Natural killer cell (primary cell): ENCODE data around the gene TMEM145. TPM values are rescaled to one million over a fixed set of nuclear protein-coding genes. Genes with fewer than 3 reads are reported as not detected.
A peak's percentile ranks its signal among the peaks of the same experiment; 100 is the strongest.

Experiments
- ATAC-seq, 3 donors: fragments of 150-1000 bp in 2 of 3; fragments of 200-7000 bp in 1 of 3; cut with Tn5 transposase; 1 replicate in 1 of 3; 2 replicates in 2 of 3; pipeline ENCODE4 v1.10.0; 2021; ENCODE audit warnings: mild to moderate bottlenecking in 2 of 3, moderate library complexity in 2 of 3
- DNase-seq, 2 donors: peaks; one replicate each; pipeline versions ENCODE4 v3.0.0 to v3.0.0-alpha.2; 2013 to 2021; ENCODE audit warnings: mixed read lengths in 1 of 2
- H3K27ac ChIP-seq: one replicate; pipeline ENCODE4 v1.5.1; 2013; ENCODE audit warnings: mild to moderate bottlenecking, low read length
- H3K27me3 ChIP-seq: one replicate; pipeline ENCODE4 v1.6.1; 2013; ENCODE audit warnings: low read length; ENCODE audit not compliant: control insufficient read depth, insufficient read depth
- H3K36me3 ChIP-seq: one replicate; pipeline ENCODE4 v1.6.1; 2013; ENCODE audit warnings: low read length; ENCODE audit not compliant: control insufficient read depth, insufficient read depth
- H3K4me1 ChIP-seq: one replicate; pipeline ENCODE4 v1.6.1; 2013; ENCODE audit warnings: low read length; ENCODE audit not compliant: control insufficient read depth, insufficient read depth
- H3K4me3 ChIP-seq: one replicate; pipeline ENCODE4 v1.5.1; 2013; ENCODE audit warnings: low read length
- H3K9me3 ChIP-seq: one replicate; pipeline ENCODE4 v1.6.1; 2013; ENCODE audit warnings: low read length; ENCODE audit not compliant: control insufficient read depth, insufficient read depth
- H3K27ac Mint-ChIP-seq, 2 donors: one replicate each; pipeline ENCODE4 v1.8.0; 2022; ENCODE audit warnings: mild to moderate bottlenecking in 2 of 2, mixed read lengths in 2 of 2, moderate library complexity in 1 of 2
- H3K27me3 Mint-ChIP-seq, 2 donors: one replicate each; pipeline ENCODE4 v1.8.0; 2022; ENCODE audit warnings: low read depth in 2 of 2, mixed read lengths in 2 of 2
- H3K36me3 Mint-ChIP-seq: one replicate; pipeline ENCODE4 v1.8.0; 2022; ENCODE audit warnings: mixed read lengths
- H3K4me1 Mint-ChIP-seq, 2 donors: one replicate each; pipeline ENCODE4 v1.8.0; 2022; ENCODE audit warnings: mixed read lengths in 2 of 2
- H3K4me3 Mint-ChIP-seq: one replicate; pipeline ENCODE4 v1.8.0; 2022; ENCODE audit warnings: mild to moderate bottlenecking, moderate library complexity, mixed read lengths
- H3K9me3 Mint-ChIP-seq, 2 donors: one replicate each; pipeline ENCODE4 v1.8.0; 2022; ENCODE audit warnings: mixed read lengths in 2 of 2
- CTCF ChIP-seq: fragments of 200-600 bp; IDR thresholded peaks from one replicate; pipeline ENCODE4 v1.8.0; 2022; ENCODE audit warnings: antibody characterized with exemption
- WGBS: methylation state at CpG from one replicate; pipeline ENCODE4 v1.1.7; 2013; ENCODE audit warnings: missing lambda C conversion rate; ENCODE audit not compliant: insufficient coverage; 5-methylcytosine and 5-hydroxymethylcytosine counted together
- intact Hi-C: fragments of 100-400 bp; cut with micrococcal nuclease; formaldehyde crosslinking; loops from one replicate; pipeline ENCODE4 v1.14.2; 2022
- total RNA-seq, 4 donors: library from RNA; stranded (reverse); fragments of 120-200 nt in 1 of 4; gene quantifications; one replicate each; pipeline versions ENCODE4 v1.2.3 to v1.2.4, GENCODE V29; 2013 to 2022

TMEM145 gene
- total RNA-seq, 3 donors from 2014 or later (not counting 1 experiment from before 2014, with no cell fraction given): not detected

- DNase-seq (peak; percentile 57 to 72), ATAC-seq (peak; percentile 77 to 84 (median 77))
- H3K36me3 Mint-ChIP-seq: no peaks in the 10 kb centered on the region
- Histone ChIP-seq H3K27ac (no peak overlapping the region), H3K4me1 (peaks cover 6% of the 10 kb centered on the region), H3K36me3 (peaks cover 66% of the 10 kb centered on the region), H3K27me3 (no peaks in the 10 kb centered on the region), H3K4me3 (no peak overlapping the region), H3K9me3 (no peaks in the 10 kb centered on the region)
- 91% methylated on average over 31 of the region's 31 CpGs for WGBS
- no peaks in the 10 kb centered on the region for H3K9me3 Mint-ChIP-seq
- peaks cover 3 to 15% of the 10 kb centered on the region in 2 donors for H3K4me1 Mint-ChIP-seq
- intact Hi-C loops: loop anchor here (1.0 kb wide), 1 partner anchor 182 kb away; no protein-coding TSS in a partner anchor
- H3K27me3 Mint-ChIP-seq: no peaks in the 10 kb centered on the region
- no peak overlapping the region for H3K27ac Mint-ChIP-seq
- peak; percentile 52 for TF ChIP-seq CTCF
- no peak overlapping the region for H3K4me3 Mint-ChIP-seq
Observed at GRCh38 chr19:42290523-42291434, 22.3 kb upstream of the TMEM145 start.

GRCh38 chr19:42291435-42291810, 21.7 kb upstream of the TMEM145 start:
- Histone ChIP-seq H3K27me3 (no peaks in the 10 kb centered on the region), H3K4me1 (no peaks in the 10 kb centered on the region), H3K36me3 (peaks cover 66% of the 10 kb centered on the region), H3K4me3 (no peak overlapping the region), H3K27ac (no peak overlapping the region), H3K9me3 (no peaks in the 10 kb centered on the region)
- WGBS: 88% methylated on average over 9 of the region's 9 CpGs
- Mint-ChIP-seq H3K4me3 (no peak overlapping the region), H3K27me3 (no peaks in the 10 kb centered on the region), H3K36me3 (no peaks in the 10 kb centered on the region), H3K4me1 (peaks cover 0 to 13% of the 10 kb centered on the region in 2 donors), H3K27ac (peak overlapping the region in 1 of 2 donors; percentile 37), H3K9me3 (no peaks in the 10 kb centered on the region)
- DNase-seq: no peak
- ATAC-seq: no peak
- intact Hi-C loops: loop anchor here (1.0 kb wide), 1 partner anchor 183 kb away; no protein-coding TSS in a partner anchor
- no peak for TF ChIP-seq CTCF

GRCh38 chr19:42292042-42292960, 20.8 kb upstream of the TMEM145 start:
- no peak for TF ChIP-seq CTCF
- H3K9me3 ChIP-seq: no peaks in the 10 kb centered on the region
- DNase-seq: no peak
- Mint-ChIP-seq H3K27me3 (no peaks in the 10 kb centered on the region), H3K9me3 (no peaks in the 10 kb centered on the region), H3K4me1 (peaks cover 0 to 12% of the 10 kb centered on the region in 2 donors), H3K4me3 (no peak overlapping the region), H3K36me3 (no peaks in the 10 kb centered on the region), H3K27ac (peak overlapping the region in 1 of 2 donors; percentile 37)
- H3K27ac ChIP-seq: no peak overlapping the region
- ATAC-seq: no peak
- intact Hi-C loops: no loop called here
- no peaks in the 10 kb centered on the region for H3K4me1 ChIP-seq
- H3K4me3 ChIP-seq: no peak overlapping the region
- no peaks in the 10 kb centered on the region for H3K27me3 ChIP-seq
- H3K36me3 ChIP-seq: peaks cover 60% of the 10 kb centered on the region
- 96% methylated on average over 27 of the region's 27 CpGs for WGBS
